GM11168 (cell line): ENCODE data around the gene RNF220.
"Not testable (repeated sequence)": the region's sequence is repeated elsewhere in the genome, so short reads cannot be mapped to it uniquely, and the experiment has no call there.

Experiments
- in situ Hi-C: fragments of 300-500 bp; cut with MboI; formaldehyde crosslinking; loops from one replicate; pipeline ENCODE4 v1.12.0; 2022; ENCODE audit warnings: low sequenced_read_pairs; ENCODE audit not compliant: unreplicated experiment

Gene RNF220

GRCh38 chr1:44543064-44543744 lies 138.1 kb downstream of the RNF220 start:
- in situ Hi-C loops: no loop called here

- in situ Hi-C loops: no loop called here
These were observed 138.7 kb downstream of the RNF220 start for GRCh38 chr1:44543786-44544185.

DNA sequence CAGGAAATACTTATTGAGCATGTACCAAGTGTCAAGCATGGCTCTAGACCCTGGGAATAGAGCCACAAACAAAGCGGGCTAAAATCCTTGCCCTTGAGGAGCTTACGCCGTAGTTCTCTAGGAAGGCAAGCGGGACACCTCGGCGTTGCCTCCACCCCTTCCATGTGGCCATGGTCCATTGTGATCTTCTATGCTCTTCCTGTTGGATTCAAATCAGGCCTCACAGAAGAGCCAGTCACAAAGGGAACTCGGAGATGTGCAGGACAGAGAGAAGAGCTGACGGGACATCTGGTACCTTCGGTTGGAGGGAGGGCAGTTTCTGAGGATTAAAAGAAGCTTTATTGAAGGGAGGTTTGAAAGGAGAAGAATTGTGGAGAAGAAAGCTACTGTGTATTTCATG lies 139.9 kb downstream of the RNF220 start:
- in situ Hi-C loops: no loop called here

DNA sequence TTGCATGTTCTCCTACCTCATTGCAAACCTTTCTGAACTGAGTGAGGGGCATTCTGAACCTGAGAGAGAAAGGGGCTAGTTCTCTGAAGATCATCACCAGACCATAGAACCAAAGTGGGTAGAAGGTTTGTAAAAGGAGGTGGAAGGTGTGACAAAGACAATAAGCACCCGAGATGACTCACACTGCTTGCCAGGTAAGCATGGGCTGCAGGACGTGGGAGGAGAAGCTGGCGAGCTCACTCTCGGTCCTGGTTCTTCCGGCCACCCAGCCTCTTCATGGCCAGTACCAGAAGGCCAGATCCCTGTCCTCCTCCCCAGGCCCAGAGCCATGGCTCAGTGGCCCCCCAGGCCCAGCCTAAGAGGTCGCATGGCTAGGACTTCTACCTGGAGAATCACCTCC lies 140.9 kb downstream of the RNF220 start:
- in situ Hi-C loops: no loop called here

DNA sequence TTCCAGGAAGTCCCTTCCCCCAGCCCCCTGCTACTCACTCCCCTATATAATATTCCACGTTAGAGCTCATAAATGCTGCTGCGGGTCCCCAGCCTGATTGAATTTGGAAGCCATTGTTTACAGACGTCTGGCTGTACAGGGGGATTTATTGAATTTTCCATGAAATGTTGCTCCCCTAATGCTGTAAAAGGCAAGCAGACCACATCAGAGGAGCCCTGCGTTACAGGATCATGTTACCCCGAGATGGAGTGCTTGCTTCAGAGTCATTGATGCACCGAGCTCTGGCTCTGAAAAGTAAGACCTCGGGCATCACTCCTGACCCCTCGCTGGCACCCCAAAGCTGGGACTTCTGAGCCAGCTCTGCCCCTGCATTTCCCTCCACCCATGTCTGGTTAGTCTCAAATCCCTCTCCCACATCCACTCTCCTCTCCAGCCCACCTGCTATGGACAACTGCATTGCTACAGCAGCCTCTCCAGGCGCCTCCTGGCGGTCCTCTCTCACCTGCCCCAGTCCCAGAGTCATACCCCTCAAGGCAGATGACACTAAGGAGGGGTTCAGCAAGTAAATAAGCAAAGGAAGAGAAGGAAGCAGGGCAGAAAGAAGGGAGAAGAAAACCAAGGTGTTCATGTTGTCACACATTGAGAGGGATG lies 141.5 kb downstream of the RNF220 start:
- in situ Hi-C loops: no loop called here

DNA sequence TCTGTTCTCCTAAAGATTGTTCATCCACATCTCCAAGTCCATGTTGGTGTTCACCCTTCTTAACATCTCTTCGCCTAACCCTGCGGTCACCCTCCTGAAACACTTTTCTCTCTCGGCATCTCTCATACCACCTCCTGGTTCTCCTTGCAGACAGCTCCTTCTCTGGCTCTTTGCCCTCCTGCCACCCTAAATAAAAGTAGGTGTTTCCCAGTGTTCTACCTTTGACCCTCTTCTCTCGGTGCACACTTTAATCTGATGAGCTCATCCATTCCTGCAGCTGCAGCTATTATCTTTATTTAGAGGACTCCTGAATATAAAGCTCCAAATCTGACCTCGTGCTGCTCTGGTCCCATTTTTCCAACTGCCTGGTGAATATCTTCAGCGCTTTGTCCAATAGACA lies 142.3 kb downstream of the RNF220 start:
- in situ Hi-C loops: no loop called here

DNA sequence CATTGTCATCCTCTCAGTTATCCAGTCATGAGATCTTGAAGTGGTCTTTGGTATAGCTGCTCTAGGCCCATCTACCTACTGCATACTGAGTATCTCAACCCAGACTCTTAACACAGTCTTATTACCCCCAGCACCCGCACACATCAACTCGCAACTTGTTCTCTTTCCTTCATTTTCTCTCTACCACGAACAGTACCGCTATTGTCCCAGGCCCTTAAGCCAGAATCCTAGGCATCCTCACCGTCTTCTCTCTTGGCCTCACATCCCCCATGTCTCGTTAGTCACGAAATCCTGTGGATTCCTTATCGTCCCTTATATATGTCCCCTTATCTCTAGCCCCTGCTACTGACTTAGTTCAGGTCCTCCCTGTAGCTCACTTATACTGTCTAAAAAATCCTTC lies 142.8 kb downstream of the RNF220 start:
- in situ Hi-C loops: no loop called here

- in situ Hi-C loops: no loop called here
These were observed 144.5 kb downstream of the RNF220 start for GRCh38 chr1:44549510-44549909.

- in situ Hi-C loops: no loop called here
These were observed 148.2 kb downstream of the RNF220 start for GRCh38 chr1:44553127-44553758.

- in situ Hi-C loops: no loop called here
These were observed 148.7 kb downstream of the RNF220 start for GRCh38 chr1:44553771-44554170.

DNA sequence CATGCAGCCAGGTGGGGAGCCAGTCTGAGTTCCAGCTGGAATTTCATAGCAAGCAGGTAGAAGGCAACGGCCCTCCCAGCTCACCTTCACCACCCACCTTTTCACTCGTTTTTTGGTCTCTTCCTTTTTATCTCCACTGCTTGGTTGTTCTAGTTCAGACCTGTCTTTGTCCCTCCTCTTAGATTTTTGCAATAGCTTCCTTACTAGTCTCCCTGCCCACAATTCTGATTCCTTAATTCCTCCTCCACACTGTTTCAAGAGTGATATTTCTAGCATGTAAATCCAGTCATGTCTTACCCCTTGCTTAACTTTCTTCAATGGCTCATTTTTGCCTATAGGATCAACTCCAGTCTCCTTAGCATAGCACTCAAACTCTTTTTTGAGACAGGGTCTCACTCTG lies 149.7 kb downstream of the RNF220 start:
- in situ Hi-C loops: no loop called here

- in situ Hi-C loops: no loop called here
These were observed 152.7 kb downstream of the RNF220 start for GRCh38 chr1:44557778-44558177.

DNA sequence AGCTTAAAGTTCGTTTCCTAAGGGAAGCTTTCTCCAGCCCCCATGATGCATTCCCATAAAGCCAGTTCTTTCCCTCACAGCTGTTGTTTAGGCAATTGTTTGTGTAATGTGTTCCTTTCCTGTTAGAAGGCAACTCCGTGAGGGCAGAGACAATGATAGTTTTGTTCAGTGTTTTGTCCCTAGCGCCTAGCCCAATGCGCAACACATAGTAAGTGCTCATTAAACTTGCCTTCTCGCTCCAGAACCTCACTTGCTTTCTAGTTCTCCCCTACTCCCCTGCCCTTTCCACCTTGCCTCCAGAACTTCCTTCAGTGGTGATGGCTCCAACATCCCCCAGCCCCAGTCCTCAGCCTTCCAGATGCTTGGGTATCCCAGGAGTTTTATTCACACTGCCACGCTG lies 153.8 kb downstream of the RNF220 start:
- in situ Hi-C loops: no loop called here

GRCh38 chr1:44559330-44559729 lies 154.3 kb downstream of the RNF220 start:
- in situ Hi-C loops: no loop called here

DNA sequence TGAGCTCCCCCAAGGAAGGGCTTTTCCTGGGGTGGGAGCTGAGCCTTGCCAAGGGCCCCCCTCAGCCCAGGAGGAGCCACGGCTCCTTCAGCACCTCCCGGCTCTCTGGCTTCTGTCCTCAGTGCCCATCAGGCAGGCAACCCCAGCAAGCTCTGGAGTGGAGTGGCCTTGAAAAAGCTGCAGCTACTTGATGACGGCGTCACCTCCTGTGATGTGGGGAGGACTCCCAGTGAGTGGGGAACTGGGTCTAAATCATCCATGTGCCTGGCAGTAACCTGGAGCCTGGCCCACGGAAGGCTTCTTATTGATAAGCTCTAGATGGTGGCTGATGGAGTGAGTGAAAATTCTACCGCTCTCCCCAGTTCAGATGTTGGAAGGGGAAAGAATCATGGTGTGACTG lies 154.9 kb downstream of the RNF220 start:
- in situ Hi-C loops: no loop called here

GRCh38 chr1:44560696-44561095 lies 155.6 kb downstream of the RNF220 start:
- in situ Hi-C loops: not testable (repeated sequence)

DNA sequence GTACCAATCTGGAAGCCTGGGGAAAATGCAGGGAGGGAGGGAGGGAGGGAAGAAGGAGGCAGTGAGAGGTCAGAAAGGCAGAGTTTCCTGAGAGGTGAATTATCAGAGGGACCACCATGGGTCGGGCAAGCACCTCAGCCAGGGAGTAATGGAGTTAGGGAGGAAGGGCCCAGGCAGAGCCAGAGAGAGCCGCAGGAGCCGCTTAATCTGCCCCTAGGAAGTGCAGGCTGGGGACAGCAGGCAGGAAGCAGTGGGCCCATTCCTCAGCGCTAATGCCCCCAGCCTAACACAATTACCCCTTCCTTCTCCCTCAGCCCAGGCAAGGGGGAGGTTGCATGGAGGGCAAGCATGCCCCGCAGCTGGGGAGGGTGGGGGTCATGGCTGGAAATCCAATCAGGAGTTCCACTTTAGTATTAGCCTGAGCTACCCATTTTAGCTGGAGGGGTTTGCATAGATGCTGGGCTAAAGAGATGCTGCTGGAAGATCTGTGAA lies 160.2 kb downstream of the RNF220 start:
- in situ Hi-C loops: no loop called here

- in situ Hi-C loops: no loop called here
These were observed 160.8 kb downstream of the RNF220 start for GRCh38 chr1:44565833-44566232.

- in situ Hi-C loops: no loop called here
These were observed 161.4 kb downstream of the RNF220 start for GRCh38 chr1:44566281-44567046.

DNA sequence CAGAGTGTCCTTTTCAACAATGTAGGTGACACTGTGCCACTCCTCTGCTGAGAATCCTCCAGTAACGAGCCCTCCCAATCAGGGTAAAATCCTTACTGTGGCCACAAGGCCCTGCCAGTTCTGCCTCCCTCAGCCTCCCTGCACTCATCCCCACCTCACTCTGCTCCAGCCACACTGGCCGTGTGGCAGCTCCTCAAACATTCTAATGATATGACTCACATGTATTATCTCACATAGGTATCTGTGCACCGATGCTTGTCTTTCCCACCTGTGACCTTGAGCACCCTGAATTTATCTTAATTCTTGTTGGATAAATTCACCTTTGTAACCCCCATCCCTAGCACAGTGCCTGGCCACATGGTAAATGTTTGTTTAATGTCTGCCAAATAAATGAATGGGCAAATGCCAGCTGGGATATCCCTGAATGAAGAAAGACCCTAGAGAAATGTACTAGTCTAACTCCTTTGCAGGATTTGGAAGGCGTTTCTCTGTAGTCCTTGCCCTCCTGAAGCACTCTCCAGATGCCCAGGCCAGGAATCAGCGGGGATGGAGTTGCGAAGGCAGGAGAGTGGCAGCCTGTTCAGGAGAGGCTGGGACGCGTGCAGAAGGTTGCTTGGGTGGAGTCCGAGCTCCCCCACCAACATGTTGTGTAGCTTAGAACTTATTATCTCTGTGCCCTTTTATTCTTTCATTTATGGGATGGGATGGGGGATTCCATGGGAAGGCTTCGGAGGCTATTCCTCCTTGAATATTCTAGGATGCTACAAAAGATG lies 163.3 kb downstream of the RNF220 start:
- in situ Hi-C loops: no loop called here
